Neural cell (in vitro differentiated cells): Measurements from ENCODE around the gene C1orf226. TPM values are rescaled to one million over a fixed set of nuclear protein-coding genes. Genes with fewer than 3 reads are reported as not detected.

Source experiments
- H2AFZ ChIP-seq: fragments of 200-600, 300-800 bp; sonication (generic), shearing (Covaris generic); 2 replicates; pipeline ENCODE4 v1.6.0; 2014; ENCODE audit warnings: low read depth, mild to moderate bottlenecking, antibody characterized with exemption, low read length, moderate library complexity
- H3F3A ChIP-seq: fragments of 200-600 bp; shearing (Covaris generic); 2 replicates; pipeline ENCODE4 v1.6.1; 2016; ENCODE audit warnings: mild to moderate bottlenecking, moderate library complexity, mixed read lengths, antibody characterized with exemption, low read length; ENCODE audit not compliant: insufficient read depth, poor library complexity, severe bottlenecking
- H3K27ac ChIP-seq: fragments of 200-600, 300-800 bp; sonication (generic), shearing (Covaris generic); 2 replicates; pipeline ENCODE4 v1.5.1; 2014; ENCODE audit warnings: mild to moderate bottlenecking, low read length, moderate library complexity
- H3K27me3 ChIP-seq: fragments of 300-800, 200-600 bp; sonication (generic), shearing (Covaris generic); 2 replicates; pipeline ENCODE4 v1.6.0; 2014; ENCODE audit warnings: mild to moderate bottlenecking, low read depth, low read length, moderate library complexity; ENCODE audit not compliant: insufficient read depth
- H3K36me3 ChIP-seq: fragments of 300-800, 200-600 bp; sonication (generic), shearing (Covaris generic); 2 replicates; pipeline ENCODE4 v1.5.1; 2014; ENCODE audit warnings: mild to moderate bottlenecking, antibody characterized with exemption, low read length, moderate library complexity; ENCODE audit not compliant: insufficient read depth
- H3K4me2 ChIP-seq: fragments of 300-800, 200-600 bp; sonication (generic), shearing (Covaris generic); 2 replicates; pipeline ENCODE4 v1.6.0; 2014; ENCODE audit warnings: mild to moderate bottlenecking, low read length
- H3K4me3 ChIP-seq: fragments of 300-800, 200-600 bp; sonication (generic), shearing (Covaris generic); 2 replicates; pipeline ENCODE4 v1.5.1; 2014; ENCODE audit warnings: mild to moderate bottlenecking, low read length, moderate library complexity
- H3K79me2 ChIP-seq: fragments of 200-600 bp; shearing (Covaris generic); replicated peaks from 2 replicates; pipeline ENCODE4 v1.6.0; 2014; ENCODE audit warnings: mild to moderate bottlenecking, low read length, moderate library complexity; ENCODE audit not compliant: insufficient read depth
- H3K9ac ChIP-seq: fragments of 300-800, 200-600 bp; sonication (generic), shearing (Covaris generic); 2 replicates; pipeline ENCODE4 v1.6.1; 2016; ENCODE audit warnings: mild to moderate bottlenecking, low read length, mixed read lengths
- H3K9me2 ChIP-seq: fragments of 200-600 bp; shearing (Covaris generic); 2 replicates; pipeline ENCODE4 v1.6.1; 2016; ENCODE audit warnings: mild to moderate bottlenecking, low read length, mixed read lengths; ENCODE audit not compliant: insufficient read depth
- H3K9me3 ChIP-seq: fragments of 200-600, 300-800 bp; sonication (generic), shearing (Covaris generic); 2 replicates; pipeline ENCODE4 v1.6.1; 2016; ENCODE audit warnings: mild to moderate bottlenecking, mixed run types, low read length, moderate library complexity, mixed read lengths
- H4K20me1 ChIP-seq: fragments of 200-600 bp; shearing (Covaris generic); 2 replicates; pipeline ENCODE4 v1.6.1; 2016; ENCODE audit warnings: mild to moderate bottlenecking, mixed run types; ENCODE audit not compliant: insufficient read depth
- EP300 ChIP-seq: fragments of 450-650 bp; conservative IDR thresholded peaks from 2 replicates; pipeline ENCODE4 v1.6.1; 2014; ENCODE audit warnings: antibody characterized with exemption, mild to moderate bottlenecking, moderate library complexity; ENCODE audit not compliant: poor library complexity, severe bottlenecking
- EZH2 ChIP-seq: fragments of 200-600, 300-800 bp; shearing (Covaris generic), sonication (generic); IDR thresholded peaks from 2 replicates; pipeline ENCODE4 v1.6.1; 2014; ENCODE audit warnings: antibody characterized with exemption, low read length, borderline replicate concordance, mild to moderate bottlenecking; ENCODE audit not compliant: insufficient read depth, poor library complexity, severe bottlenecking
- MXI1 ChIP-seq: fragments of 450-650 bp; conservative IDR thresholded peaks from 2 replicates; pipeline ENCODE4 v1.6.1; 2014; ENCODE audit warnings: antibody characterized with exemption, mild to moderate bottlenecking; ENCODE audit not compliant: poor library complexity, severe bottlenecking
- POLR2AphosphoS5 ChIP-seq: IDR thresholded peaks from 2 replicates; pipeline ENCODE4 v1.6.1; 2012
- RAD21 ChIP-seq: fragments of 450-650 bp; conservative IDR thresholded peaks from 2 replicates; pipeline ENCODE4 v1.6.1; 2014; ENCODE audit warnings: antibody characterized with exemption, mild to moderate bottlenecking, moderate library complexity
- SMC3 ChIP-seq: fragments of 450-650 bp; conservative IDR thresholded peaks from 2 replicates; pipeline ENCODE4 v1.6.1; 2014; ENCODE audit warnings: antibody characterized with exemption, mild to moderate bottlenecking, moderate library complexity; ENCODE audit not compliant: poor library complexity
- TAF1 ChIP-seq: IDR thresholded peaks from 2 replicates; pipeline ENCODE4 v1.6.1; 2012; ENCODE audit warnings: low read depth
- polyA plus RNA-seq: library from polyadenylated mRNA; depleted of rRNA; stranded (reverse); fragments of >200 nt; gene quantifications from 2 replicates; pipeline ENCODE4 v1.2.3, GENCODE V29; 2014
- TF ChIP-seq, protein P1 (sequence below): fragments of 450-650 bp; IDR thresholded peaks from 2 replicates; pipeline ENCODE4 v1.5.1; 2014; ENCODE audit warnings: antibody characterized with exemption, mild to moderate bottlenecking, moderate library complexity; ENCODE audit not compliant: poor library complexity, severe bottlenecking
- TF ChIP-seq, protein P2 (sequence below): IDR thresholded peaks from 2 replicates; pipeline ENCODE4 v1.6.1; 2012; ENCODE audit warnings: borderline replicate concordance

Gene C1orf226
- polyA plus RNA-seq, 1 donor from 2014 or later: 6.7 TPM

DNA sequence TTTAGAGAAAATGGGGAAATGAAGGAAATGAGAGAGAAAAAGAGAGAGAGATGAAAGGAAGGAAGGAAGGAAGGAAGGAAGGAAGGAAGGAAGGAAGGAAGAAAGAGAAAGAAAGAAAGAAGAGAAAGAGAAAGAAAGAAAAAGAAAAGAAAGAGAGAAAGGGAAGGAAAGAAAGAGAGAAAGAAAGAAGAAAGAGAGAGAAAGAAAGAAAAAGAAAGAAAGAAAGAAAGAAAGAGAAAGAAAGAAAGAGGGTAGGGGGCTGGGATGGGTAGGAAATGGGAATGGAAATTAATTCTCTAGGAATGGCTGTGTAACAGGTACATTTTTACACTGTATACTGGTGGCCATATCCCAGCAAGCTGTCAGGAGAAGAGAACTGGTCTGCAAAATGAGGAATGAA lies 34.7 kb downstream of the C1orf226 start:
- Histone ChIP-seq H3K9me3 (no peaks in the 10 kb centered on the region), H3K27me3 (no peaks in the 10 kb centered on the region), H3K27ac (no peak overlapping the region), H3K4me2 (no peak overlapping the region), H3K79me2 (no peaks in the 10 kb centered on the region), H2AFZ (no peak overlapping the region), H3K9me2 (no peaks in the 10 kb centered on the region), H3K36me3 (no peaks in the 10 kb centered on the region), H3K9ac (no peak overlapping the region), H3F3A (no peaks in the 10 kb centered on the region), H4K20me1 (no peaks in the 10 kb centered on the region), H3K4me3 (no peak overlapping the region)
- TF ChIP-seq TAF1 (no peak), MXI1 (no peak), RAD21 (no peak), EZH2 (no peak), EP300 (no peak), POLR2AphosphoS5 (no peak), SMC3 (no peak)
- TF ChIP-seq, protein P1, sequence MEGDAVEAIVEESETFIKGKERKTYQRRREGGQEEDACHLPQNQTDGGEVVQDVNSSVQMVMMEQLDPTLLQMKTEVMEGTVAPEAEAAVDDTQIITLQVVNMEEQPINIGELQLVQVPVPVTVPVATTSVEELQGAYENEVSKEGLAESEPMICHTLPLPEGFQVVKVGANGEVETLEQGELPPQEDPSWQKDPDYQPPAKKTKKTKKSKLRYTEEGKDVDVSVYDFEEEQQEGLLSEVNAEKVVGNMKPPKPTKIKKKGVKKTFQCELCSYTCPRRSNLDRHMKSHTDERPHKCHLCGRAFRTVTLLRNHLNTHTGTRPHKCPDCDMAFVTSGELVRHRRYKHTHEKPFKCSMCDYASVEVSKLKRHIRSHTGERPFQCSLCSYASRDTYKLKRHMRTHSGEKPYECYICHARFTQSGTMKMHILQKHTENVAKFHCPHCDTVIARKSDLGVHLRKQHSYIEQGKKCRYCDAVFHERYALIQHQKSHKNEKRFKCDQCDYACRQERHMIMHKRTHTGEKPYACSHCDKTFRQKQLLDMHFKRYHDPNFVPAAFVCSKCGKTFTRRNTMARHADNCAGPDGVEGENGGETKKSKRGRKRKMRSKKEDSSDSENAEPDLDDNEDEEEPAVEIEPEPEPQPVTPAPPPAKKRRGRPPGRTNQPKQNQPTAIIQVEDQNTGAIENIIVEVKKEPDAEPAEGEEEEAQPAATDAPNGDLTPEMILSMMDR: no peak
- TF ChIP-seq, protein P2, sequence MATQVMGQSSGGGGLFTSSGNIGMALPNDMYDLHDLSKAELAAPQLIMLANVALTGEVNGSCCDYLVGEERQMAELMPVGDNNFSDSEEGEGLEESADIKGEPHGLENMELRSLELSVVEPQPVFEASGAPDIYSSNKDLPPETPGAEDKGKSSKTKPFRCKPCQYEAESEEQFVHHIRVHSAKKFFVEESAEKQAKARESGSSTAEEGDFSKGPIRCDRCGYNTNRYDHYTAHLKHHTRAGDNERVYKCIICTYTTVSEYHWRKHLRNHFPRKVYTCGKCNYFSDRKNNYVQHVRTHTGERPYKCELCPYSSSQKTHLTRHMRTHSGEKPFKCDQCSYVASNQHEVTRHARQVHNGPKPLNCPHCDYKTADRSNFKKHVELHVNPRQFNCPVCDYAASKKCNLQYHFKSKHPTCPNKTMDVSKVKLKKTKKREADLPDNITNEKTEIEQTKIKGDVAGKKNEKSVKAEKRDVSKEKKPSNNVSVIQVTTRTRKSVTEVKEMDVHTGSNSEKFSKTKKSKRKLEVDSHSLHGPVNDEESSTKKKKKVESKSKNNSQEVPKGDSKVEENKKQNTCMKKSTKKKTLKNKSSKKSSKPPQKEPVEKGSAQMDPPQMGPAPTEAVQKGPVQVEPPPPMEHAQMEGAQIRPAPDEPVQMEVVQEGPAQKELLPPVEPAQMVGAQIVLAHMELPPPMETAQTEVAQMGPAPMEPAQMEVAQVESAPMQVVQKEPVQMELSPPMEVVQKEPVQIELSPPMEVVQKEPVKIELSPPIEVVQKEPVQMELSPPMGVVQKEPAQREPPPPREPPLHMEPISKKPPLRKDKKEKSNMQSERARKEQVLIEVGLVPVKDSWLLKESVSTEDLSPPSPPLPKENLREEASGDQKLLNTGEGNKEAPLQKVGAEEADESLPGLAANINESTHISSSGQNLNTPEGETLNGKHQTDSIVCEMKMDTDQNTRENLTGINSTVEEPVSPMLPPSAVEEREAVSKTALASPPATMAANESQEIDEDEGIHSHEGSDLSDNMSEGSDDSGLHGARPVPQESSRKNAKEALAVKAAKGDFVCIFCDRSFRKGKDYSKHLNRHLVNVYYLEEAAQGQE: no peak

DNA sequence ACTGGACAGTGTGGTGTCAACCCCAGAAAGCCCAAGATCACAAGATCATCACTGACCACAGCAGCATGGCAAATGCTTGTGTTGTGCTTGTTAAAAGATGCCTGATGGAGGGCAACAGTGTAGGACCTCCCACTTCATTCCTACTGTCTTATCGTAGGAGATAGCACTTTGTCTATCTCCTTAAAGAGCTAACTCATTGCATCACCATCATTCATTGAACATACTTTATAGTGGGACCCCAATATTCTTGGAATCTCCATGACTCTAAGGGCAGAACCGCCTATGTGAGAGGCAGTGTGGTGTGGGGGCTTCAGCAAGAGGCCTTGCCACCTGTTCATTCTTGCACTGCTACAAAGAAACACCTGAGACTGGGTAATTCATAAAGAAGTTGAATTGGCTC lies 35.4 kb downstream of the C1orf226 start:
- Histone ChIP-seq H3K27ac (no peak overlapping the region), H3K4me2 (no peak overlapping the region), H3K9me3 (no peaks in the 10 kb centered on the region), H3K9me2 (no peaks in the 10 kb centered on the region), H4K20me1 (no peaks in the 10 kb centered on the region), H3K27me3 (no peaks in the 10 kb centered on the region), H3K9ac (no peak overlapping the region), H3F3A (no peaks in the 10 kb centered on the region), H3K4me3 (no peak overlapping the region), H3K36me3 (no peaks in the 10 kb centered on the region), H2AFZ (no peak overlapping the region), H3K79me2 (no peaks in the 10 kb centered on the region)
- TF ChIP-seq, protein P1: no peak
- TF ChIP-seq POLR2AphosphoS5 (no peak), MXI1 (no peak), SMC3 (no peak), RAD21 (no peak), TAF1 (no peak), EZH2 (no peak), EP300 (no peak)
- TF ChIP-seq, protein P2: no peak
